ENCODE data around the gene MAGI3.

Gene MAGI3

DNA sequence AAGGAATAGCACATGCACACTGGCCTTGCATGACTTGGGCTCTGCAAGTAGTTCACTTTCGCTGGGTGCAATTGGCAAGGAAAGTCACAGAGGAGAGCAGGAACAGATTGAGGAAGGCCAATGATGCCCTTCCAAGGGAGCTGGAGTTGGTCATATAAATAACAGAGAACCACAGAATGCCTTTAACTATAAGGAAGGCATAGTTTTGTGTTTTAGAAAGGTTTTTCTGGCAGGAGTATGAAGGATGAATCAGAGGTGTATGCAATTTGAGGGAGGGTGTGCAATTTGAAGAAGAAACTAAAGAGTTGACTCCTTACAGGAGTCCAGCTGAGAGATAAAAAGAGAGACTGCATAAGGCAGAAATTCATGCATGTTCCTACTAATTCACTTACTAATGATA, 256.8 kb downstream of the MAGI3 start:
- in situ Hi-C loops (cut with MboI; ENCODE audit: low sequenced_read_pairs): no loop called here

DNA sequence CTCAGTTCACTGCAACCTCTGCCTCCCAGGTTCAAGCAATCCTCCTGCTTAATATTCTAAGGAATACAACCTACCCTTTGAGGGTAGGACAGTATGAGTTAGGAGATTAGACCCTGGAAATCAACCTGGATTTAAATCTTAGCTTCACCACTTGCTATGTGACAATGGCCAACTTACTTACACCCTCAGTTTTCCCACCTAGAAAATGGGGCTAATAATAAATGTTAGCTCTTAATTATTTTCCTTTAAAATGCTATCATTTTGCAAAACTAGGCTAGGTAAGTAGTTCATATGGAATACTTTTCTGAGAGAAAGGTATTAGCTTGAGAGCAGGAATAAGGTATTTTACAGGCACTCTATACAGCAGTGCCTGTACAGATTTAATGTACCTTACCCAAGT, 258.2 kb downstream of the MAGI3 start:
- in situ Hi-C loops (cut with MboI; ENCODE audit: low sequenced_read_pairs): no loop called here

DNA sequence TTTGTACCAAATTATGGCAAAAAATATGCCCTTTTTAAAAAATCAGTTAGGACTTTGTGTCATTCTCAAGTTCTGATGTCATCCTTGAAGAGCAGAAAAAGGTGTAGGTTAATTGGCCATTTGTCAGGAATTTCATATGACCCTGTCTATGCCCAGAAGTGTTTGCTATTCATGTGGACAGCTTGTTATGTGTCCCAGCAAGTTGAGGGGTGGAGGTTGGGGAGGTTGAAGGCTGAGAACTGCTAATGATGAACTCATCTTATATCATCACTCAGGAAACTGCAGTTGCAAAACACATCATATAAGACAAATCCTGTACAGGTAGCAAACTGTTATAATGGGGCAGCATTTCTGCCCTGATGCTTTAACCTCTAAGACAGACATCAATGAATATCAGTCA, 262.5 kb downstream of the MAGI3 start:
- in situ Hi-C loops (cut with MboI; ENCODE audit: low sequenced_read_pairs): no loop called here

DNA sequence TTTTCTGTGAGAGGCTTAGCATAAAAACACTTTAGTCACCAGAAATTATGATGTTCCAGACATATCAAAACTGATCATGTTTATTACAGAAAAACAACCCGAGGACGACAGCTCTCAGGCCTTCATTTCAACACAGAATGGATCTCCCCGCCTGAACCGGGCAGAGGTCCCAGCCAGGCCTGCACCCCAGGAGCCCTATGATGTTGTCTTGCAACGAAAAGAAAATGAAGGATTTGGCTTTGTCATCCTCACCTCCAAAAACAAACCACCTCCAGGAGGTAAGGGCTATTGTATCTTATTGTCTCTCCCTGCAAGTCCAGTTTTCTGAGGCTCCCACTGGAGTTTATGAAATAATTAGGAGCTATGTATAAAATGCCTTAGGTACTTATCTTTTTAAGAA, 263.4 kb downstream of the MAGI3 start:
- in situ Hi-C loops (cut with MboI; ENCODE audit: low sequenced_read_pairs): no loop called here

DNA sequence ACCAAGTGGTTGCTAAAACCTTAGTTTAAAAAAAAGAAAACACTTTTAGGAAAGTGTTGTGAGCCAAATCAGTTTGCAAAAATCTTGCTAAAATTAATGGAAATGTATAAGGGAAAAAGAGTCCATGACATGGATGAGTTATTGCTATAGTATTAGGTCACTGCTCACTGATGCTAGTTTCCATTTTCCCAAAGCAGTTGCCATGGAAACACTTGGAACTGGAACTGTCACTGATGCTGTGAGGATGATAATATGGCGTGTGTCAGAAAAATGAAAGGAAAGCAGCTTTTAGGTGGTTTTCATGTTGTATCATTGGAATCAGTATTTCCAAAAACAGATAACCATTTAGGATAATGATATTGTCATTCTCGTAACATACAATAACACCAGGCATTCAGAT, 264.6 kb downstream of the MAGI3 start:
- in situ Hi-C loops (cut with MboI; ENCODE audit: low sequenced_read_pairs): no loop called here

DNA sequence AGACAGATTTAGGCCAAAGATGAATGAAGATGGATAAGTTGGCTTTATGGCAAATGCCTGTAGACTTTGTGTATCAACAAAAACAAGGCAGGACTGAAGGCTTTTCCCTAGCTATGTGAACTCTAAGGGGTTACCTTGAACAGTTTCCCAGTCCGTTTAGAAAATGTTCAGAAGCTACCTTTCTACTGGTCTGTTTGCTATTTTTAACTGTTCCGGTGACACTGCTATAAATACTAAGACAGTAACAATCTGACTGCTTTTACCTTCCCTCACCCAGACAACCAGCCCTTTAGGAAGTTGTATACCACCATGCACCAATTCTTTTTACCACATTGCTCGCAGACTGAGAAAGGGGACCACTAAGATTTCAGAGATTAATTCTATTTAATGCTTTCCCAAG, 266.8 kb downstream of the MAGI3 start:
- in situ Hi-C loops (cut with MboI; ENCODE audit: low sequenced_read_pairs): no loop called here

DNA sequence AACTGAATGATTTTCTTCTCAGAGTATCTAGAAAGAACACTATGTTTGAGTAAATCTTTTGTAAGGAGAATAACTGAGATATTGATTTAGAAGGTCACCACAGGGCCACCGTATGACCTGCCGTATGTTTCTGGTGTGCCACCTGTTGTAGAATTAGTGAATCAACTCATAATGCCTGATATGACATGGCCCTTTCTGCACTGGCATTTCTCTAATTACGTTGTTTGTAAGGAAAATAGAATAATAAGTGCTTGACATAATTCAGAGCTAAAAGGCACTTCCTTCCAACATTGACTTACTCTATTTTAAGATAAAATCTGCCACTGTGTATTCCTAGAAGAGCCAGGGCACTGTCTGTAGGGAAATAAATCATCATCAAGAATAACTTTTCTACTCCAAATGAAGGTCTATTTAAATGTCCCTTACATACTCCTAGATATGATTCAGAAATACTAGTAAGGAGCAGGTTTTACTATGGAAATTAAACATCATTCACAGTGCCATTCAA, 267.3 kb downstream of the MAGI3 start:
- in situ Hi-C loops (cut with MboI; ENCODE audit: low sequenced_read_pairs): no loop called here

DNA sequence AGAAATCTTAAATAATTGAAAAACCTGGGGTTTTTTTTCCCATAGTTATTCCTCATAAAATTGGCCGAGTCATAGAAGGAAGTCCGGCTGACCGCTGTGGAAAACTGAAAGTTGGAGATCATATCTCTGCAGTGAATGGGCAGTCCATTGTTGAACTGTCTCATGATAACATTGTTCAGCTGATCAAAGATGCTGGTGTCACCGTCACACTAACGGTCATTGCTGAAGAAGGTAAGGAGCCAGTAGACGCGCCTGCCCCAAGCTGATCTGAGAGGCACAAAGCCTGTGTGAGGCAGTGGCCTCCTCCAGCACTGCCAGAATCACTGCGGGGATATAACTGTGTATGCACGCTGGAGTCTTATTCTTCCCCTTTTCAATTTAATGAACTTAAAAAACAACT, 268.7 kb downstream of the MAGI3 start:
- in situ Hi-C loops (cut with MboI; ENCODE audit: low sequenced_read_pairs): no loop called here

DNA sequence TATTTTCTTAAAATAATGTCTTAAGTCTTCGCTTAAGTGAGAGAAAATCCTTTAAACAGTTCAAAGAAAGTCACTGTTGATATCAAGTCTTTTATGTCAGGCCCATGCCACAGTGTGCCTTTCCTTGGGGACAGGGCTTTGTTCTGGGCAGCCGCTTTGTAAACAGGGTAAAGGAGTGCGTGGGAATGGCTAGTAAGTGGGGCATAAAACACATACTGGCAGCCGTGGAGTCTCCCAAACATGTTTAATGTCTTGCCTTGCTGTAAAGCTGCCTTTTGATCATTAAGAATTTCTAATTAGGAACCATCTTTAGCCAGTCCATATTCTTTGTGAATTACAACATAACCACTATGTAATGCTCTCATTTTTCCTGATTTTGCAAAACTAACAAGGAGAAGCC, 269.2 kb downstream of the MAGI3 start:
- in situ Hi-C loops (cut with MboI; ENCODE audit: low sequenced_read_pairs): no loop called here

DNA sequence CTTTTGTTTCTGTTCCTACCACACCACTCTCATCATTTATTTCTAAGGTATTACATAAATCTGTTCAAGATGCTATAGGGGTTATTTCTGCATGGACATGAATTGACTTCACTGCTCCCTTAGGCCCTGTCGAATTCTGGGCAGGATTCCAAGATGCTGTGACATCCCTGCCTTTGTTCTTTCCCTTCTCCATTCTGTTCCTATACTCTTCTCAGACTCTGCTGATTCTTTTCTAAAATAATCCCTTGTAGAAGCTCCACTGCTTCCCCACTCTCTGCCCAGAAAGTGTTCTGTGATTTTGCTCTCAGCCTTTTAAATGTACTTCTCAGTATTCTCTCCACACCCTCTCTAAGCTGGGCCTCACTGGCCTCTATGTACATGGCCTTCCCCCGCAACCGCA, 269.8 kb downstream of the MAGI3 start:
- in situ Hi-C loops (cut with MboI; ENCODE audit: low sequenced_read_pairs): no loop called here

DNA sequence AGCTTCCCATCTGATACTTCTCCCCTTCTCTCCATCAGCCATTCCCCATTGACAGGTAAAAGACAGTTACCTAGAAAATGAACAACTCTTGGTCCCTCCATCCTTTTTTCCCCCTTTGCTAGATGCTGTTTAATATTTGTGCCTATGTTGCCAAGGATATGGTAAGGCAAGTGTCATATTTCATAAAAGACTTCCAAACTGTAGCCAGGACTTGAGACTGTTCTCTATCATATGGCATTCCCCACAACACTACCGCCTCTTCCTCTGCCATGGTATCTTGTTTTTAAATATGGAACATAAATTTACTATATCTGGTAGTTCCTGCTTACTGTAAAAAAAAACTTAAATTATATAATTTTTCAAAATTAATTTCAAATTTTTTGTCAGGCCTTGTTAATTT, 271.8 kb downstream of the MAGI3 start:
- in situ Hi-C loops (cut with MboI; ENCODE audit: low sequenced_read_pairs): no loop called here

DNA sequence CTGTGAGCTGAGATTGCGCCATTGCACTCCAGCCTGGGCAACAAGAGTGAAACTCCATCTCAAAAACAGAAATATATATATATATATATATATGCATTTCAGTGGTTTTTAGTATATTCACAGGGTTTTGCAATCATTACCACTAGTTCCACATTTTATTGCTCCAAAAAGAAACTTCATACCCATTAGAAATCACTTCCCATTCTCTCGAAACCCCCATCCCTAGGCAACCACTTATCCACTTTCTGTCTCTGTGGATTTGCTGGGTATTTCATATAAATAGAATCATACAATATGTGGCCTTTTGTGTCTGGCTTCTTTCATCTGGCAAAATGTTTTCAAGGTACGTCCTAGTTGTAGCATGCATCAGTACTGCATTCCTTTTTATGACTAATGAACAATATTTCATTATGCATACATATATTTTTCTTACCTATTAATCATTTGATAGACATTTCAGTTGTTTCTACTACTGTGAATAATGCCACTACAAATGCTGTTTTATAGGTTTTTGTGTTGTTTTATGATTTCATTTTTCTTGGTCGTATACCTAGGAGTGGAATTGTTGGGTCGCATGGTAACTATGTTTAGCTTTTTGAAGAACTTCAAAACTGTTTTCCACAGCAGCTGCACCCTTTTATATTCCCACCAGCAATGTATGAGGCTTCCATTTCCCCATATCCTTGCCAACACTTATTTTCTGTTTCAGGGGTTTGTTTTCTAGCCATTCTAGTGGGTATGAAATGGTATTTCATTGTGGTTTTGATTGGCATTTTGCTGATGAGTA, 273.0 kb downstream of the MAGI3 start:
- in situ Hi-C loops (cut with MboI; ENCODE audit: low sequenced_read_pairs): no loop called here

DNA sequence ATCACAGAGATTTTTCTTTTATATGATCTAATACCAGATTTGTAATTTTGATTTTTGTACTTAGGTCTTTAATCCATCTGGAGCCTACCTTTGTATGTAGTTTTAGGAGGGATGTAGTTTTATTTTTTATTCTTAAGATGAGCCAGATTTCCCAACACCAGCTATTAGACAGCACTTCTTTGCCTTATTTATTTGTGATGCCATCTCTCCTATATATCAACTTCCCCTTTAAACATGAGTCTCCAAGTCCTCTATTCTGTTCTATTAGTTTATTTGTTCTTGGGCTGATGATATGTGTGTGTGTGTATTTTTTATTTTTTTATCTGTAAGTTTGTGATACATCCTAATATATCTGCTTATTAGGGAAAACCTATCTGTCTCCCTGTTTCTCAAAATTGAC, 274.8 kb downstream of the MAGI3 start:
- in situ Hi-C loops (cut with MboI; ENCODE audit: low sequenced_read_pairs): no loop called here

DNA sequence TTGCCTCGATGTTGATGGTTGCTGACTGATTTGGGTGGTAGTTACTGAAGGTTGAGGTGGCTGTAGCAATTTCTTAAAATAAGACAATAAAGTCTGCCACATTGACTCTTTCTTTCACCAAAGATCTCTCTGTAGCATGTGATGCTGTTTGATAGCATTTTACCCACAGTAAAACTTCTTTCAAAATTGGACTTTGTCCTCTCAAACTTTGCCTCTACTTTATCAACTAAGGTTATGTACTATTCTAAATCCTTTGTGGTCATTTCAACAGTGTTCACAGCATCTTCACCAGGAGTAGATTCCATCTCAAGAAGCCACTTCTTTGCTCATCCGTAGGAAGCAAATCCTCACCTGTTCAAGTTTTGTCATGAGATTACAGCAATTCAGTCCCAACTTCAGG, 275.8 kb downstream of the MAGI3 start:
- in situ Hi-C loops (cut with MboI; ENCODE audit: low sequenced_read_pairs): no loop called here

DNA sequence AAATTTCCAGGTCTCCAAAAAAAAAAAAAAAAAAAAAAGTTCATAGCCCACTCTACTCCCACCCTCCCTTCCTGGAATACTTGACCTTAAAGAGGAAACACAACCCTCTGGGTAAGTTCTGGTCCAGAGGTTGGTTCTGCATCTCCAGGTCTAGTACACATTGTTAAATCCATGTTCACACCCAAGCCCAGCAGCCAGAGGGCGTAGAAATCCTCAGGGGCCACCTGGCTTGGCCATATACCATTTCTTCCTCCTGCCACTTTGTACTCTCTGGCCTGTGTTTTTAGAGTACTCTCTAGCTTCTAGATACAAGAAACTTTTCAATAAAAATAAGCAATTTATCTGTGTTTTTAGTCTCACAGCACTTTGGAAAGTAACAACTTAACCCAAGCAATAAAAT, 279.7 kb downstream of the MAGI3 start:
- in situ Hi-C loops (cut with MboI; ENCODE audit: low sequenced_read_pairs): no loop called here

DNA sequence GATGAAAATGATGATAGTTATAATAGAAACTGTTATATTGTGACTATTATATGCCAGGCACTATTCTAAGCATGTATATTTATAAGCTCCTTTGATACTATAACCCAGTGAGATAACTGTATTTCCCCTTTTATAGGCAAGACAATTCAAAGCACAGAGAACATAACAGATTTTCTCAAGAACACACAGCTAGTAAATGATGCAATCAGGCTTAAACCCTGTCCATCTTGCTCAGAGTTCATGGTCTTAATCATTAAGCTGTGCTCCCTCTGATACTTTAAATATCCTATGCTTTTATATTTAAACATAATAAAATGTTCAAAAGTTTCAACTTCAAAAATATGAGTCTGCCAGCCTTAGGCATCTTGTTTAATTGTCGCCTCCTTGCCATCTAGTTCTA, 280.3 kb downstream of the MAGI3 start:
- in situ Hi-C loops (cut with MboI; ENCODE audit: low sequenced_read_pairs): no loop called here

DNA sequence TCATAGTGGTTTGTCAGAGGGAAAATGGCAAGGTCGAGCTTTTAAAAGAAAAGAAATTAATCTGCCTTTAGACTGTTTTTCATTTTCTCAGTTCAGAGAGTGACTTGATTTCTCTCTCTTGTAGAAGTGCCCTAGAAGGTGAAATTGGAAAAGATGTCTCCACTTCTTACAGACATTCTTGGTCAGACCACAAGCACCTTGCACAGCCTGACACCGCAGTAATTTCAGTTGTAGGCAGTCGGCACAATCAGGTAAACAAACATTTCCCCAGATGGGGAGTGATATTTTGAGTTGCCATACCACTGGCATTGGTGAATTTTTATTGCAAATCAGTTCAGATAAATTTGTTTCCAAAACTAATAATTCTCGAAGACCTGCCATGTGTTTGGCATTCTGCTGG, 282.2 kb downstream of the MAGI3 start:
- in situ Hi-C loops (cut with MboI; ENCODE audit: low sequenced_read_pairs): no loop called here

DNA sequence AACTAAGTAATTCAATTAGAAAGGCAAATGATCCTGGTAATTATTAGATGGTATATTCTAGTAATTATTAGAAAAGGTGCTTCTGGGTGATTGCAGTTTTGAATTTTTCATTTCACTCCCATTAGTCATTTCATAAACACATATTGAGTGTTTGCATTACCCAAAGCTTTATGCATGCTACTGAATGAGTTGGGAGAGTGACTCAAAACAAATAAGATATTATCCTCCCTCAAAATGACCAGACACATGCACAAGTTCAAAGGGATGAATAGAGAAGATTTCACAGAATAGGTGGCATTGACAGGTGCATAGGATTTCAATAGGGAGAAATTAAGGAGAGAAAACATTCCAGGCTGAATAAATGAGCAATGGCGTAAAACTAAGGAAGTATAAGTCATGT, 284.3 kb downstream of the MAGI3 start:
- in situ Hi-C loops (cut with MboI; ENCODE audit: low sequenced_read_pairs): no loop called here

DNA sequence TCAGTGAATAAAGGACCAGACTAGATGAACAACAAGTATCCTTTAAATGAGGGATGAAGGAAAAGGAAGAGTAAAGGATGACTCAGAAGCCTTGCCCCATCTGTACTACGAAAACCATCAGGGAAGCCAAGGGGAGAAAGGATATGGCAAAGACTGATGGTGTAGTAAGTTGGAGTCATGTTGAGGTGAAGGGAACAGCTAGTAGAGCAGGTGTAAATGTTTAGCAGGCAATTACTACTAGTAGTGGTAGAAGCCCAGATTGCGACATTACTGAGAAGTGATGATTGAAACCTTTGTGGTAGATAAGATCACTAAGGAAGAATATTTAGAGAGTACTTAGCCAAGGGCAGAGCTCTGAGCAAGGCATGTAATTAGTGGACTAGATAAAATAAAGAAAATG, 285.0 kb downstream of the MAGI3 start:
- in situ Hi-C loops (cut with MboI; ENCODE audit: low sequenced_read_pairs): no loop called here

DNA sequence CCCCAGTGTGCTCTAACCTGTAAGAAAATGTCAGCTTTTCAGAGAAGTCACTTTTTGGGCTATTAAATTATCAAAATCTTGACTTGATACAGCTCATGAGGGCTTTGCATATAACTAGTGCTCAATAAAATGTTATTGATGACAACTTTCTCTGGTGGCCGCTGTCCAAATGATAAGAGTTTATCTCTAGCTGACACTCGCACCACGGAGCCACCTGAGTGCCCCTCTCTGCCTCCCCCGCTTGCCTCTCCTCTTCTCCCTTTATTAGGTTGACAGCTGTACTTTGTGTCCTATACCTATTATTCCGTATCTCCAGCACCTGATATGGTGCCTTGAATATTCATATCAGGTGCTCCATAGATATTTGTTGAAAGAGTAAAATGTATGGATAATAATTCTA, 286.2 kb downstream of the MAGI3 start:
- in situ Hi-C loops (cut with MboI; ENCODE audit: low sequenced_read_pairs): no loop called here

DNA sequence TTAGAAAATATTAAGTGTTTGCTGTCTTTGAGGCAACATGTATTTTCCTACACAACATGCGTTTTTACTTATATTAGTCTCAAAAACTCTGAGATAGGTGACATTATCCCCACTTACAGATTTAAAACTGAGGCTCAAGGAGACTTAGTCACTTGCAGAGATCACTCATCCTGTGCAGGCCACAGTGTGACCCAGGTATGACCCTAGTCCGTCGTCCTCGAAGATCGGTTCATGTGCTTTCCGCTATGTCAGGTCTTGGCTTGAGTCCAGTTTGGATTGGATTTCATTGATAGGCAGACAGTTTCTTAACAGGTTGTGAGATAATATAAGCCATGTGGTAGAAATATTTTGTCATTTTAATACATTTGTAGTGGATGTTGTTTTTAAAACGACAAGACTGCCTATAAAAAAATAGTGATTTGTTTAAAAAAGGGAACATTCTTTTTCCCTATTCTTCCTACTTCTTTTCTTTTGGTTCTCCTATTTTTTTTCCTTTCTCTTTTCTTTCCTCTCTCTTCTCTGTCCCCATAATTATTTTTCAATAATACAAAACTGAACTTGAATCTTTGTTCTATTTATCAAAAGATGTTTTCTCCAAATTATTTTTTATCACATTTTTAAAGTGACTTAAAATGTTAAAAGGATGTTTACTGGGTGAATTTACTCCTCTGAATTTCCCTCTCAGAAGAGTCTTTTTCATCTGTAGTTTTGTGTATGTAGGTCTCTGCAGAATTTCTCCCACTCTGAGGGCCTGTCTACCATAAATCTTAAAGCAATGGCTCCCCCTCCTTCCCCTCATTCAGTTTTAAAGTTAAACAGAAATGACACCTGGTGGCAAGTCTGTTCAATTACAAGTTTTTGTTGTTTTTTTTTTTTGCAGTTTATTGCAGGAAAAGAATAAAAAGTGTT, 287.2 kb downstream of the MAGI3 start:
- in situ Hi-C loops (cut with MboI; ENCODE audit: low sequenced_read_pairs): no loop called here

DNA sequence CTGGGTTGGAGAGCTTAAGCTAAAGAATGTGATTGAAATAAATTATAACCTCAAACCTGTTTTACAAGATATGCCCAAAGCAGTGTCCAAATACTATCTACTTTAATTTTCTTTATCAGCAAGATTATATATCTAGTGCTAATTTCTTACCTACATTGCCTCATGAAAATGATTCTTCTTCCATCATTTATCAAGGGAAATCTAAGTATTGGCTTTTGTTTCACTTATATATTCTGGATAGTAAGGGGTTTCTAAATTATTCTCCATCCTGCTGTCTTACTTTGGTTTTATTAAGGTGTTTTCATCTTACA, 287.8 kb downstream of the MAGI3 start:
- in situ Hi-C loops (cut with MboI; ENCODE audit: low sequenced_read_pairs): no loop called here

Measured in hTERT RPE-1 (cell line).